NCI-H510A (cell line): ENCODE data around the gene KLF16.

Source experiments
- DNase-seq: peaks from one replicate; lab custom pipeline; 2025; lab: John Stamatoyannopoulos, UW

KLF16 gene

DNA sequence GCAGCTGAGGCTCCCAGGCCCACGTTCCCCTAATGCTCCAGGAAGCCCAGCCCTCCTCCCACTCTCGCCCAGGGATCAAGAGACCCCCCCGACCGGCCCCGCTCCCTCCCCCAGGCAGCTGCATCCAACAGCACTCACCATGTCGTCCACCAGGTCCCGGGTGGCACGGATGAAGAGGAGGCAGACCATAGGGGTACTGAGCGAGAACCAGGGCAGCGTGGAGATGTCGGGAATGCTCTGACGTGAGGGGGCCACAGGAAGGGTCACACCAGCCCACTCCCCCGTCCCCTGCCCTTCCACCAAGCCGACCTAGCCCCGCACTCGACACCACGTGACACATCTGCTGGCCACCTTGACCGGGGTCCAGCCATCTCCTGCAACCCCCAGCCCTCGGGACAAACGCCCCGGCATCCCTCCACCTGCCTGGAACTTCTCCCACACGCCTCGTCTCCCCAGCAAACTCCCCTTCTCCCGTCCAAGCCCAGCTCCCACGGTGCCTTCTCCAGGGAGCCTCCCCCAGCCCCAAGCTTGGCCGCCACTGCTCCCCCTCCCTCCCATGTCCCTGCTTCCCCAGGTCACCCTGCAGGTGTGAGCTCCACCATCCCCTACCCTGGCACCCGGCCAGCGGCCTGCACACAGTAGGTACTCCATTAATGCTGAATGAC lies 56.2 kb downstream of the KLF16 start:
- no peak for DNase-seq

DNA sequence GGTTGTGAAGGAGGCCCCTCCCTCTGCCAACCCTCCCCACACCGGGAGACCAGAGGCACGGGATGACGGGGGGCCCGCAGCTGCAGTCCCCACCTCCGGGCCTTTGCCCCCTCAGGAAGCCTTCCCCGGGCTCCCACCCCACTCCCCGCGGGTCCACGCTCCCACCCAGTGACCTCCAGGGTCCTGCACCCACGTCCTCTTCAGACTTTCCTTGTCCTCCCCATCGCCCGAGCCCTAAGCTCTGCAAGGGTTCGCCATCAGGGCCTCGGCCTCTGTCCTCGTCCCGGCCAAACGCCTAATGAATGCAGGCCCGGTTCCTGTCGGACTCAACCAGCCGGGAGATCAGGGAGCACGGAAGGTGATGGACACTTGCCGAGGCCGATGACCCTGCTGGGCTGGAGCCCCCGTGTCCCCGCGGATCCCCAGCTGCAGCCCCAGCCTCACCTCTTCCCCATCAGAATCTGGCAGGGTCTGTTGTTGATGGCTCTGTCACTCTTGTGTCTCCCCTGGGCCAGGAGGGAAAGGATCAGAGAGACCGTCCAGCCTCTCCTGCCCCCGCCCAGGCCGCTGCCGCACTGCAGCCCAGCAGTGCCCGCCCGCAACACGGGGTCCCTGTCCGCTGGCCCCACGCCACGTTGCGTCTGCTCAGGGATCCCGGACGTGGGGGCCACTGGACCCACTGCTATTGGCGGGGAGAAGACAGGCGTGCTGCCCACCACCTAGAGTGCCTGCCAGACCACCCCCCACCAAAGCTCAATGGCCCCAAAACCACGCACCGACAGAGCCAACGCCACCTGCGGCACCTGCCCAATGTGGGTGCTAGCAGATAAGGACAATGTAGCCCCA lies 57.0 kb downstream of the KLF16 start:
- no peak for DNase-seq

DNA sequence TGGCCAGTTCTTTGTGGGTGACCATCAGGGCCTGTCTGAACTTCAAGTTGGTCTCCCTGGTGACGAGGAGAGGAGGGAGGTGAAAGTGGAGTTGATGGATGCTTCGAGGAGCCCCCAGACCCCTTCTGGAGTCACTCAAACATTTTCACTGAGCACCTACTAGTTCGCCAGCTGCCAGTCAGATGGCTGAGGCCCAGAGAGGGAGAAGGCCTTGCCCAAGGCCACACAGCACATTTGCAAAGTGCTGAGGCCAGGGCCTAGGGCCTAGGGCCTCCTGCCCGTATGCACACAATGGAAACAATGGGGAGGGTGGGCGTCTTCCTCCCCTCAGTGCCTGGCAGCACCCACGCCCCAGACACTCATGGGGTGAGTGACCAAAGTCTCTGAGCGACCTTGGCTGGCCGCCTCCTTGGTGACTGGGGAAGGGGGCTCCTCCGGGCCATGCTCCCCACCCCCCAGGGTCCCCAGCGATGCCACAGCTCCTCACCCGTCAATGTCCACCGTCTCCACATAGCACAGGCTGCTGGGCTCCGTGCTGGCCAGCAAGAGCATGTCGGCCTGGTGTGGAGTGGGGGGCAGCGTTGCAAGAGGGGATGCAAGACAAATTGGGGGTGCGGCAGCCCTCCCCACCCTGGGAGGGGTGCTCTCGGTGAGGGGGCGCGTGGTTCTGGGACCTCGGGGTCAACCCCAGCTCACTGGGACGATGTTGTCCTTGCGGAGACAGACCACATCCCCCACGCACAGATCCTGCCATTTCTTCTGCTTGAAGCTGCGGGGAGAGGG lies 57.8 kb downstream of the KLF16 start:
- DNase-seq = no peak

DNA sequence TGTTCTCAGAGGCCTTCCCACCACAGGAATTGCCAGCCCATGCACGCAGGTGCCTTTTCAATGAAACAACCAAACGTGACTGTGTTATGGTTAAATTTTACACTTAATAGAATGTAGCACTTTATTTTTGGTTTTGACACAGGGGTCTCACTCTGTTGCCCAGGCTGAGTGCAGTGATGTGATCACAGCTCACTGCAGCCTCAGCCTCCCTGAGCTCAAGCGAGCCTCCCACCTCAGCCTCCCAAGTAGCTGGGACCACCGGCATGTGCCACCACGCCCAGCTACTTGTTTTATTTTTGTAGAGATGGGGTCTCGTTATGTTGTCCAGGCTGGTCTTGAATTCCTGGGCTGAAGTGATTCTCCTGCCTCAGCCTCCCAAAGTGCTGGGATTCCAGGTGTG lies 58.5 kb downstream of the KLF16 start:
- DNase-seq = no peak
